ENCODE results near the gene ADSL. TPM values are rescaled to one million over a fixed set of nuclear protein-coding genes. Genes with fewer than 3 reads are reported as not detected.
A peak's percentile ranks its signal among the peaks of the same experiment; 100 is the strongest.

Gene ADSL
- total RNA-seq, 3 donors from 2014 or later (not counting 1 experiment from before 2014, with no cell fraction given) = 31.3 to 49.8 (median 41.2) TPM

- no peak for TF ChIP-seq CTCF (IDR thresholded peaks at IDR 0.05)
- Histone ChIP-seq H3K9me3 (ENCODE audit: control insufficient read depth, insufficient read depth, low read length) (no peaks in the 10 kb centered on the region), H3K4me3 (ENCODE audit: low read length) (no peak overlapping the region), H3K27me3 (ENCODE audit: control insufficient read depth, insufficient read depth, low read length) (no peaks in the 10 kb centered on the region), H3K36me3 (ENCODE audit: control insufficient read depth, insufficient read depth, low read length) (peaks cover 6% of the 10 kb centered on the region), H3K4me1 (ENCODE audit: control insufficient read depth, insufficient read depth, low read length) (peaks cover 10% of the 10 kb centered on the region), H3K27ac (ENCODE audit: low read length) (no peak overlapping the region)
- Mint-ChIP-seq H3K4me1 (peaks cover 19 to 28% of the 10 kb centered on the region in 2 donors), H3K36me3 (peaks cover 6% of the 10 kb centered on the region), H3K9me3 (no peaks in the 10 kb centered on the region), H3K27ac (peak overlapping the region in 1 of 2 donors; percentile 76), H3K27me3 (ENCODE audit: low read depth in 2 of 2) (no peaks in the 10 kb centered on the region), H3K4me3 (no peak overlapping the region)
- no peak for DNase-seq
- intact Hi-C loops (cut with micrococcal nuclease) = no loop called here
- no peak for ATAC-seq
- 90% methylated on average over 10 of the region's 10 CpGs for WGBS (ENCODE audit: insufficient coverage)
Measured at GRCh38 chr22:40330615-40331014, 15.7 kb upstream of the ADSL start.

- no peak overlapping the region for H3K27ac Mint-ChIP-seq
Measured at GRCh38 chr22:40331706-40332105, 14.6 kb upstream of the ADSL start.

GRCh38 chr22:40332319-40332781 is 13.9 kb upstream of the ADSL start:
- H3K4me3 Mint-ChIP-seq = peak overlapping the region; percentile 43
- no peak for ATAC-seq
- no peaks in the 10 kb centered on the region for H3K9me3 Mint-ChIP-seq
- WGBS (ENCODE audit: insufficient coverage) = 77% methylated on average over 7 of the region's 9 CpGs
- H3K27ac Mint-ChIP-seq = no peak overlapping the region
- Histone ChIP-seq H3K4me3 (ENCODE audit: low read length) (no peak overlapping the region), H3K27me3 (ENCODE audit: control insufficient read depth, insufficient read depth, low read length) (no peaks in the 10 kb centered on the region), H3K27ac (ENCODE audit: low read length) (no peak overlapping the region), H3K9me3 (ENCODE audit: control insufficient read depth, insufficient read depth, low read length) (no peaks in the 10 kb centered on the region), H3K4me1 (ENCODE audit: control insufficient read depth, insufficient read depth, low read length) (peaks cover 21% of the 10 kb centered on the region), H3K36me3 (ENCODE audit: control insufficient read depth, insufficient read depth, low read length) (peaks cover 4% of the 10 kb centered on the region)
- DNase-seq = peak in 1 of 2 donors; percentile 51
- H3K36me3 Mint-ChIP-seq = peaks cover 6% of the 10 kb centered on the region
- H3K4me1 Mint-ChIP-seq = peaks cover 27 to 36% of the 10 kb centered on the region in 2 donors
- H3K27me3 Mint-ChIP-seq (ENCODE audit: low read depth in 2 of 2) = no peaks in the 10 kb centered on the region
- intact Hi-C loops (cut with micrococcal nuclease) = no loop called here
- TF ChIP-seq CTCF (IDR thresholded peaks at IDR 0.05) = no peak

More at GRCh38 chr22:40331706-40332105, 14.6 kb upstream of the ADSL start:
- Mint-ChIP-seq H3K36me3 (peaks cover 6% of the 10 kb centered on the region), H3K9me3 (no peaks in the 10 kb centered on the region), H3K4me3 (no peak overlapping the region), H3K27me3 (ENCODE audit: low read depth in 2 of 2) (no peaks in the 10 kb centered on the region), H3K4me1 (peaks cover 27 to 36% of the 10 kb centered on the region in 2 donors)
- DNase-seq (no peak), ATAC-seq (no peak)
- 84% methylated on average over 4 of the region's 4 CpGs for WGBS (ENCODE audit: insufficient coverage)
- Histone ChIP-seq H3K9me3 (ENCODE audit: control insufficient read depth, insufficient read depth, low read length) (no peaks in the 10 kb centered on the region), H3K27ac (ENCODE audit: low read length) (no peak overlapping the region), H3K27me3 (ENCODE audit: control insufficient read depth, insufficient read depth, low read length) (no peaks in the 10 kb centered on the region), H3K4me1 (ENCODE audit: control insufficient read depth, insufficient read depth, low read length) (peaks cover 18% of the 10 kb centered on the region), H3K36me3 (ENCODE audit: control insufficient read depth, insufficient read depth, low read length) (peaks cover 6% of the 10 kb centered on the region), H3K4me3 (ENCODE audit: low read length) (no peak overlapping the region)
- intact Hi-C loops (cut with micrococcal nuclease) = no loop called here
- no peak for TF ChIP-seq CTCF (IDR thresholded peaks at IDR 0.05)

- Histone ChIP-seq H3K27ac (ENCODE audit: low read length) (no peak overlapping the region), H3K4me3 (ENCODE audit: low read length) (no peak overlapping the region), H3K27me3 (ENCODE audit: control insufficient read depth, insufficient read depth, low read length) (no peaks in the 10 kb centered on the region), H3K9me3 (ENCODE audit: control insufficient read depth, insufficient read depth, low read length) (no peaks in the 10 kb centered on the region), H3K4me1 (ENCODE audit: control insufficient read depth, insufficient read depth, low read length) (peaks cover 21% of the 10 kb centered on the region), H3K36me3 (ENCODE audit: control insufficient read depth, insufficient read depth, low read length) (peaks cover 4% of the 10 kb centered on the region)
- Mint-ChIP-seq H3K27me3 (ENCODE audit: low read depth in 2 of 2) (no peaks in the 10 kb centered on the region), H3K4me3 (no peak overlapping the region), H3K4me1 (peaks cover 27 to 35% of the 10 kb centered on the region in 2 donors), H3K27ac (peak overlapping the region in 1 of 2 donors; percentile 69), H3K9me3 (no peaks in the 10 kb centered on the region), H3K36me3 (peaks cover 6% of the 10 kb centered on the region)
- DNase-seq (no peak), ATAC-seq (no peak)
- no peak for TF ChIP-seq CTCF (IDR thresholded peaks at IDR 0.05)
- WGBS (ENCODE audit: insufficient coverage) = 58% methylated on average over 2 of the region's 2 CpGs
- intact Hi-C loops (cut with micrococcal nuclease) = no loop called here
Measured at GRCh38 chr22:40334060-40334459, 12.2 kb upstream of the ADSL start.
